Measurements from ENCODE around the gene HMGN3. TPM values are rescaled to one million over a fixed set of nuclear protein-coding genes. Genes with fewer than 3 reads are reported as not detected.

Gene HMGN3
- total RNA-seq, 2 experiments from 2014 or later = 97.5 to 105 TPM

DNA sequence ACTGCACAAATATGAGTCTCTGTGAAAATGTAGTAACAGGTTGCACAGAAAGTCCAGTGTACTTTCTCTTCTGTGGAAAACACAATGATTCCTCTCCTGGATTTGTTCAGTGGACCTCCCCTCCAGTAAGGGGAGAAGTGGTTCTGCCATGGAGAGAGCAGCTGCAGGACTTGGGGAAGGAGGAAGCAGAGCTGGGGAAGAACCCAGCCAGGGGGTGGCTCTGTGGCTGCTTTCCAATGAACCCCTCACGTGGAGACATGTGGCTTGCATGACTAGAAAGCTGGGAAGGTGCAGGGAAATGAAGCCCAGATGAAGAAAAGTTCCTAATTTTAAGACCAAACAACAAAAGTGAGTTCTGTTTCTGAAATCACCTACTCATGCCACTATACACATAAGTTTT is 31.9 kb downstream of the HMGN3 start:
- Histone ChIP-seq H3K79me2 (ENCODE audit: insufficient read depth, low read depth, low read length) (no peaks in the 10 kb centered on the region), H3K27ac (ENCODE audit: low read depth, low read length, poor library complexity, severe bottlenecking) (no peak overlapping the region), H3K36me3 (ENCODE audit: insufficient read depth, low read length) (peaks cover 4% of the 10 kb centered on the region; the same call in 1 of the 2 replicates), H3K4me1 (ENCODE audit: insufficient read depth, low read length, poor library complexity, severe bottlenecking) (no peaks in the 10 kb centered on the region), H3K9me3 (ENCODE audit: low read length) (no peaks in the 10 kb centered on the region), H3K4me3 (ENCODE audit: low read depth, low read length, poor library complexity, severe bottlenecking) (no peak overlapping the region), H4K20me1 (ENCODE audit: insufficient read depth, low read length) (no peaks in the 10 kb centered on the region), H3K4me2 (ENCODE audit: low read length) (no peak overlapping the region), H3K9me2 (ENCODE audit: insufficient read depth, low read length) (no peaks in the 10 kb centered on the region), H2AFZ (ENCODE audit: low read length) (no peak overlapping the region)
- no TSS peak for BruUV-seq (replicated peaks)
- CTCF ChIA-PET (ENCODE audit: unreplicated experiment) = no interaction called here
- DNase-seq (ENCODE audit: low spot score) = no peak
- intact Hi-C loops (cut with micrococcal nuclease; ENCODE audit: unreplicated experiment) = no loop called here
- TF ChIP-seq, protein P1, sequence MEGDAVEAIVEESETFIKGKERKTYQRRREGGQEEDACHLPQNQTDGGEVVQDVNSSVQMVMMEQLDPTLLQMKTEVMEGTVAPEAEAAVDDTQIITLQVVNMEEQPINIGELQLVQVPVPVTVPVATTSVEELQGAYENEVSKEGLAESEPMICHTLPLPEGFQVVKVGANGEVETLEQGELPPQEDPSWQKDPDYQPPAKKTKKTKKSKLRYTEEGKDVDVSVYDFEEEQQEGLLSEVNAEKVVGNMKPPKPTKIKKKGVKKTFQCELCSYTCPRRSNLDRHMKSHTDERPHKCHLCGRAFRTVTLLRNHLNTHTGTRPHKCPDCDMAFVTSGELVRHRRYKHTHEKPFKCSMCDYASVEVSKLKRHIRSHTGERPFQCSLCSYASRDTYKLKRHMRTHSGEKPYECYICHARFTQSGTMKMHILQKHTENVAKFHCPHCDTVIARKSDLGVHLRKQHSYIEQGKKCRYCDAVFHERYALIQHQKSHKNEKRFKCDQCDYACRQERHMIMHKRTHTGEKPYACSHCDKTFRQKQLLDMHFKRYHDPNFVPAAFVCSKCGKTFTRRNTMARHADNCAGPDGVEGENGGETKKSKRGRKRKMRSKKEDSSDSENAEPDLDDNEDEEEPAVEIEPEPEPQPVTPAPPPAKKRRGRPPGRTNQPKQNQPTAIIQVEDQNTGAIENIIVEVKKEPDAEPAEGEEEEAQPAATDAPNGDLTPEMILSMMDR (conservative IDR thresholded peaks at IDR 0.05; ENCODE audit: low read length) = no peak
- no peak for TF ChIP-seq EZH2phosphoT487 (IDR thresholded peaks at IDR 0.05; ENCODE audit: borderline replicate concordance, low read depth, low read length)
- POLR2A ChIA-PET = no interaction called here

DNA sequence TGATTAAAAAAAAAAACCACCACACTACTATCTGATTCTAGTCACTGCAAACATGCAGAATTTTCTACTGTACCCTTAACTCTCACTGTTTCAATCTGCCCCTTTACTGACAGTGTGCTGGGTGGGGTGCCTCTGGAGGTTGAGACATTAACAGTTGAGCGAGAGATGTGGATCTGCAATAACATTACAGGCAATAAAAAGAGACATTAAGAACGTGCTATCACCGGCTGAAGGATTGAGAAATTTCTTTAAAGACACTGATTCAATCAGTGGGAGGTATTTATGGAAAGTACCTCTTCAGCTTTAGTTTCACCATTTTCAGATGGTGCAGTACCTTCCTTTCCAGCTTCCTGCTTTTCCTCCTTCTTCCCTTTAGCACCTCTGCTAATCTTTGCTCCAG is 32.5 kb downstream of the HMGN3 start:
- H3K4me1 ChIP-seq (ENCODE audit: insufficient read depth, low read length, poor library complexity, severe bottlenecking) = no peaks in the 10 kb centered on the region
- DNase-seq (ENCODE audit: low spot score) = no peak
- CTCF ChIA-PET (ENCODE audit: unreplicated experiment) = no interaction called here
- H3K9me3 ChIP-seq (ENCODE audit: low read length) = no peaks in the 10 kb centered on the region
- POLR2A ChIA-PET = no interaction called here
- peaks cover 4% of the 10 kb centered on the region; the same call in 1 of the 2 replicates for H3K36me3 ChIP-seq (ENCODE audit: insufficient read depth, low read length)
- no TSS peak for BruUV-seq (replicated peaks)
- no peaks in the 10 kb centered on the region for H4K20me1 ChIP-seq (ENCODE audit: insufficient read depth, low read length)
- no peak overlapping the region for H3K4me3 ChIP-seq (ENCODE audit: low read depth, low read length, poor library complexity, severe bottlenecking)
- no peak overlapping the region for H3K4me2 ChIP-seq (ENCODE audit: low read length)
- no peak overlapping the region for H3K27ac ChIP-seq (ENCODE audit: low read depth, low read length, poor library complexity, severe bottlenecking)
- intact Hi-C loops (cut with micrococcal nuclease; ENCODE audit: unreplicated experiment) = no loop called here
- H3K79me2 ChIP-seq (ENCODE audit: insufficient read depth, low read depth, low read length) = no peaks in the 10 kb centered on the region
- H2AFZ ChIP-seq (ENCODE audit: low read length) = no peak overlapping the region
- TF ChIP-seq, protein P1 (conservative IDR thresholded peaks at IDR 0.05; ENCODE audit: low read length) = no peak
- TF ChIP-seq EZH2phosphoT487 (IDR thresholded peaks at IDR 0.05; ENCODE audit: borderline replicate concordance, low read depth, low read length) = no peak
- no peaks in the 10 kb centered on the region for H3K9me2 ChIP-seq (ENCODE audit: insufficient read depth, low read length)

DNA sequence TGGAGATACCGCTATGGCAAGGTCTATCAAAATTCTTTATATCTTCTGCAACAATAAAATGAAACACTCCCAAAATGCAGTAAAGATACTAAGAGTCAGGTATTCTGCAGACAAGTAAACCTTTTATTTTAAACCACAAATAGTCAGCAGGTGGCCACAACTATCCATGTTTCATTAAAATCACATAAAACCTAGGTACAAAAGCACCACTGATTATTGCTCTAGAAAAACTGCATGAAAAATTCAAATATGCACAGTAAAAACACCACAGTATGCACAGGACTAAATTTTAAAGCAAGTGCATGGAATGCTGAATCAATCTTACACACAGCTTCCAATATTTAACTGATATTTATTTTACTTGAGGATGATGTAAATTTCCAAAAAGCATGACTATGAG is 33.3 kb downstream of the HMGN3 start:
- Histone ChIP-seq H3K79me2 (ENCODE audit: insufficient read depth, low read depth, low read length) (no peaks in the 10 kb centered on the region), H4K20me1 (ENCODE audit: insufficient read depth, low read length) (no peaks in the 10 kb centered on the region), H3K4me2 (ENCODE audit: low read length) (no peak overlapping the region), H3K4me3 (ENCODE audit: low read depth, low read length, poor library complexity, severe bottlenecking) (no peak overlapping the region), H3K4me1 (ENCODE audit: insufficient read depth, low read length, poor library complexity, severe bottlenecking) (no peaks in the 10 kb centered on the region), H3K9me2 (ENCODE audit: insufficient read depth, low read length) (no peaks in the 10 kb centered on the region), H3K27ac (ENCODE audit: low read depth, low read length, poor library complexity, severe bottlenecking) (no peak overlapping the region), H3K36me3 (ENCODE audit: insufficient read depth, low read length) (no peaks in the 10 kb centered on the region; the same call in 1 of the 2 replicates), H3K9me3 (ENCODE audit: low read length) (no peaks in the 10 kb centered on the region), H2AFZ (ENCODE audit: low read length) (no peak overlapping the region)
- POLR2A ChIA-PET = no interaction called here
- no peak for DNase-seq (ENCODE audit: low spot score)
- TF ChIP-seq, protein P1 (conservative IDR thresholded peaks at IDR 0.05; ENCODE audit: low read length) = no peak
- TF ChIP-seq EZH2phosphoT487 (IDR thresholded peaks at IDR 0.05; ENCODE audit: borderline replicate concordance, low read depth, low read length) = no peak
- intact Hi-C loops (cut with micrococcal nuclease; ENCODE audit: unreplicated experiment) = no loop called here
- no TSS peak for BruUV-seq (replicated peaks)
- CTCF ChIA-PET (ENCODE audit: unreplicated experiment) = no interaction called here

All from OCI-LY7 (cell line).